HepG2 (cell line): ENCODE data around the gene NOTUM. TPM values are rescaled to one million over a fixed set of nuclear protein-coding genes. Genes with fewer than 3 reads are reported as not detected.
A peak's percentile ranks its signal among the peaks of the same experiment; 100 is the strongest.

Source experiments
- ASH2L ChIP-seq: fragments of 300-600, 200-600 bp; sonication (generic); IDR thresholded peaks from 2 replicates; pipeline ENCODE4 v1.7.0; 2017; ENCODE audit warnings: low read depth, mild to moderate bottlenecking, moderate library complexity, mixed read lengths, low read length; ENCODE audit not compliant: insufficient read length
- CTCF ChIP-seq: sonication (generic); formaldehyde crosslinking; IDR thresholded peaks from 2 replicates; pipeline ENCODE4 v1.5.0; 2020; ENCODE audit warnings: mild to moderate bottlenecking, missing genetic modification reagents, moderate library complexity
- FOXC1 ChIP-seq: sonication (generic); formaldehyde crosslinking; IDR thresholded peaks from 2 replicates; pipeline ENCODE4 v1.8.0; 2022; ENCODE audit warnings: mild to moderate bottlenecking, missing genetic modification reagents, borderline replicate concordance
- FOXK1 ChIP-seq: sonication (generic); formaldehyde crosslinking; IDR thresholded peaks from 2 replicates; pipeline ENCODE4 v1.4.0; 2020; ENCODE audit warnings: low read depth, missing genetic modification reagents, borderline replicate concordance
- GABPA ChIP-seq, 2 experiments: IDR thresholded peaks; 2 replicates each; pipeline ENCODE4 v1.6.1; 2011 to 2016; ENCODE audit warnings: low read depth in 2 of 2, low read length in 1 of 2, missing biosample characterization in 1 of 2, missing genetic modification characterization in 1 of 2
- KDM1A ChIP-seq: IDR thresholded peaks from 2 replicates; pipeline ENCODE4 v1.6.1; 2016; ENCODE audit warnings: missing compliant biosample characterization
- NR2F6 ChIP-seq, 2 experiments: IDR thresholded peaks; 2 replicates each; pipeline ENCODE4 v1.6.1; 2016; ENCODE audit warnings: antibody characterized with exemption in 1 of 2, mild to moderate bottlenecking in 1 of 2
- RFXANK ChIP-seq: IDR thresholded peaks from 2 replicates; pipeline ENCODE4 v1.6.1; 2016
- SKIL ChIP-seq: sonication (generic); formaldehyde crosslinking; IDR thresholded peaks from 2 replicates; pipeline ENCODE4 v1.8.0; 2022; ENCODE audit warnings: missing genetic modification reagents, mild to moderate bottlenecking, moderate library complexity, borderline replicate concordance
- TBP ChIP-seq: sonication (generic); formaldehyde crosslinking; IDR thresholded peaks from 2 replicates; pipeline ENCODE4 v1.5.0; 2020; ENCODE audit warnings: missing genetic modification reagents
- TCF7 ChIP-seq: sonication (generic); IDR thresholded peaks from 2 replicates; pipeline ENCODE4 v1.6.1; 2016; ENCODE audit warnings: antibody characterized with exemption, low read depth
- TCF7L2 ChIP-seq: IDR thresholded peaks from 2 replicates; pipeline ENCODE4 v1.6.1; 2011; ENCODE audit warnings: mild to moderate bottlenecking, low read depth, low read length, moderate library complexity
- ZBTB1 ChIP-seq: sonication (generic); formaldehyde crosslinking; IDR thresholded peaks from 2 replicates; pipeline ENCODE4 v1.4.0; 2020; ENCODE audit warnings: missing genetic modification reagents, borderline replicate concordance
- ZBTB39 ChIP-seq: sonication (generic); formaldehyde crosslinking; IDR thresholded peaks from 2 replicates; pipeline ENCODE4 v1.5.0; 2020; ENCODE audit warnings: missing genetic modification reagents
- ZFP1 ChIP-seq: IDR thresholded peaks from 2 replicates; pipeline ENCODE4 v1.6.1; 2016
- ZFP62 ChIP-seq: sonication (generic); formaldehyde crosslinking; IDR thresholded peaks from 2 replicates; pipeline ENCODE4 v1.4.0; 2020; ENCODE audit warnings: missing genetic modification reagents
- ZNF432 ChIP-seq: sonication (generic); formaldehyde crosslinking; IDR thresholded peaks from 2 replicates; pipeline ENCODE4 v1.5.0; 2020; ENCODE audit warnings: missing genetic modification reagents, mild to moderate bottlenecking, borderline replicate concordance
- ZNF468 ChIP-seq: sonication (generic); formaldehyde crosslinking; IDR thresholded peaks from 2 replicates; pipeline ENCODE4 v1.8.0; 2022; ENCODE audit warnings: mild to moderate bottlenecking, moderate library complexity, missing genetic modification reagents
- ZNF557 ChIP-seq: sonication (generic); formaldehyde crosslinking; IDR thresholded peaks from 2 replicates; pipeline ENCODE4 v1.4.0; 2020; ENCODE audit warnings: missing genetic modification reagents
- ZNF574 ChIP-seq: sonication (generic); formaldehyde crosslinking; IDR thresholded peaks from 2 replicates; pipeline ENCODE4 v1.4.0; 2020; ENCODE audit warnings: missing genetic modification reagents
- ZNF766 ChIP-seq: sonication (generic); formaldehyde crosslinking; IDR thresholded peaks from 2 replicates; pipeline ENCODE4 v1.5.0; 2020; ENCODE audit warnings: missing genetic modification reagents, borderline replicate concordance
- polyA plus RNA-seq, 8 experiments: library from polyadenylated mRNA; depleted of rRNA in 3 of 8; stranded (reverse) in 7 of 8; unstranded in 1 of 8; fragments of >200 nt; fragmentation: Illumina TruSeq in 4 of 8; extraction: Trizol in 4 of 8; gene quantifications; 2 replicates each; pipeline versions ENCODE4 v1.2.1 to v1.2.3, GENCODE V29; 2011 to 2016; ENCODE audit warnings: low read depth in 4 of 8, missing spikeins in 1 of 8, mixed read lengths in 1 of 8; ENCODE audit not compliant: insufficient read depth in 1 of 8
- total RNA-seq, 5 experiments: library from RNA; depleted of rRNA; stranded (reverse); fragments of >200 nt; fragmentation: Illumina TruSeq; extraction: Trizol; gene quantifications; 2 replicates each; pipeline ENCODE4 v1.2.3, GENCODE V29; 2016; ENCODE audit warnings: low read depth in 1 of 5

Gene NOTUM
- total and polyA plus RNA-seq, 2 of the 13 experiments (the other 11 are each of a cell fraction or from before 2014, with no cell fraction given): 150 to 160 TPM

GRCh38 chr17:81966343-81967243 is 5.6 kb upstream of the NOTUM start (continued):
- TF ChIP-seq TCF7L2 (no peak), TBP (CRISPR knock-in tag) (no peak), GABPA (IDR thresholded peaks at IDR 0.05; ENCODE audit: low read depth, low read length) (no peak), GABPA (CRISPR knock-in tag; IDR thresholded peaks at IDR 0.05; ENCODE audit: low read depth) (no peak), TCF7 (peak; percentile 44; the same call in 1 of the 2 replicates), KDM1A (CRISPR knock-in tag) (no peak), NR2F6 (IDR thresholded peaks at IDR 0.05) (peak; percentile 8; the same call in 1 of the 2 replicates), NR2F6 (CRISPR knock-in tag; IDR thresholded peaks at IDR 0.05) (peak; percentile 90), FOXK1 (CRISPR knock-in tag) (peak; percentile 72; the same call in 1 of the 2 replicates), SKIL (CRISPR knock-in tag) (peak; percentile 98), RFXANK (CRISPR knock-in tag) (no peak), FOXC1 (CRISPR knock-in tag) (no peak), ZBTB1 (no peak), ZFP62 (no peak), ZNF574 (CRISPR knock-in tag) (peak; percentile 95), ZNF432 (CRISPR knock-in tag) (no peak), ZFP1 (CRISPR knock-in tag) (peak; percentile 76; the same call in 1 of the 2 replicates), ZNF468 (CRISPR knock-in tag) (no peak), ZNF557 (CRISPR knock-in tag) (no peak), ASH2L (peak; percentile 26), CTCF (CRISPR knock-in tag) (peak; percentile 41), ZNF766 (CRISPR knock-in tag) (no peak), ZBTB39 (CRISPR knock-in tag) (no peak)
